Left renal pelvis (tissue), 4 donors: ENCODE data around the gene ZKSCAN1. TPM values are rescaled to one million over a fixed set of nuclear protein-coding genes. Genes with fewer than 3 reads are reported as not detected.
"Not testable (repeated sequence)": the region's sequence is repeated elsewhere in the genome, so short reads cannot be mapped to it uniquely, and the experiment has no call there.

ENCODE experiments used
- DNase-seq, 4 donors: peaks; one replicate each; pipeline ENCODE4 v3.0.0-alpha.2; 2013; ENCODE audit warnings: low read depth in 4 of 4, low spot score in 3 of 4
- polyA plus RNA-seq, 4 donors: library from polyadenylated mRNA; unstranded; fragments of 120-200 nt; gene quantifications; one replicate each; pipeline ENCODE4 v1.2.1, GENCODE V29; 2013; ENCODE audit not compliant: insufficient read length in 4 of 4

The ZKSCAN1 gene
- polyA plus RNA-seq, 4 donors, result 47.5 to 62.2 (median 58.1) TPM

DNA sequence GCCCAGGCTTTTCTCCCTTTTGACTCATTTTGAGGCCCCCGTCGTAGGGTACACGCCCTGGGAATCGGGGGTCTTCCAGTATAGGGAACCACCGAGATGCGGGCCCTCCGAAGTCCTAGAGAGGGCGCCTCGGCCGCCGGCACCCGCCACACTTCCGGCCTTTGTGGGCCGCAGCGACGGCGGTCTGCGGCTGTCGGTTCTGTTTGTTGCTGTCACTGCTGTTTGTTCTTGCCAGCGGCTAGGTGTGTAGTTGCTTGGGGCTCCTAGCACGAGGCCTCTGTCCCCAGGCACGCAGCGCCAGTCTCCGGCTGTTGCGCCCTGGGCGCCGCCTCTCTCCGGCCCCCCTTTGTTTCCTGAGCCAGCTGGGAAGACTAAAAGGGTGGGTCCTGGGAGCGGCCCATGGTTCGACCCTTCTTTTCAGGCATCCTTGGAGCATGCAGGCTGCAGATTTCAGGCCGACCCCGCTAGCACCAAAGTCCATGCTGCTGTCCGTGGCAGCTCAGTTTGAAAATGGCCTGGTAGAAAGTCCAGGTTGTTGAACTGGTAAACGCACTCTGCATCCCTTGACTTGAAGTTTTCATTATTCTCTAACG lies 17.8 kb upstream of the ZKSCAN1 start:
- peak in 1 of 4 donors; percentile 28 for DNase-seq

DNA sequence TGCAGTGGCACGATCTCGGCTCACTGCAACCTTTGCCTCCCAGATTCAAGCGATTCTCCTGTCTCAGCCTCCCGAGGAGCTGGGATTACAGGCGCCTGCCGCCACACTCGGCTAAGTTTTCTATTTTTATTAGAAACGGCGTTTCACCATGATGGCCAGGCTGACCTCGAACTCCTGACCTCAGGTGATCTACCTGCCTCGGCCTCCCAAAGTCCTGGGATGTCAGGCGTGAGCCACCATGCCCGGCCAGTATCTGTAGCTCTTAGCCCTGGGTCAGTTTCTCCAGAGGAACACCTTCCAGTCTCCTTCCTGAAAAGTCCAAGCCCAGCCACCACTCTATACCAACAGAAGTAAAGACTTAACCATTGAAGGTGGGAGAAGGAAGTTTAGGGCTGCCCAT lies 15.2 kb upstream of the ZKSCAN1 start:
- DNase-seq, result no peak

DNA sequence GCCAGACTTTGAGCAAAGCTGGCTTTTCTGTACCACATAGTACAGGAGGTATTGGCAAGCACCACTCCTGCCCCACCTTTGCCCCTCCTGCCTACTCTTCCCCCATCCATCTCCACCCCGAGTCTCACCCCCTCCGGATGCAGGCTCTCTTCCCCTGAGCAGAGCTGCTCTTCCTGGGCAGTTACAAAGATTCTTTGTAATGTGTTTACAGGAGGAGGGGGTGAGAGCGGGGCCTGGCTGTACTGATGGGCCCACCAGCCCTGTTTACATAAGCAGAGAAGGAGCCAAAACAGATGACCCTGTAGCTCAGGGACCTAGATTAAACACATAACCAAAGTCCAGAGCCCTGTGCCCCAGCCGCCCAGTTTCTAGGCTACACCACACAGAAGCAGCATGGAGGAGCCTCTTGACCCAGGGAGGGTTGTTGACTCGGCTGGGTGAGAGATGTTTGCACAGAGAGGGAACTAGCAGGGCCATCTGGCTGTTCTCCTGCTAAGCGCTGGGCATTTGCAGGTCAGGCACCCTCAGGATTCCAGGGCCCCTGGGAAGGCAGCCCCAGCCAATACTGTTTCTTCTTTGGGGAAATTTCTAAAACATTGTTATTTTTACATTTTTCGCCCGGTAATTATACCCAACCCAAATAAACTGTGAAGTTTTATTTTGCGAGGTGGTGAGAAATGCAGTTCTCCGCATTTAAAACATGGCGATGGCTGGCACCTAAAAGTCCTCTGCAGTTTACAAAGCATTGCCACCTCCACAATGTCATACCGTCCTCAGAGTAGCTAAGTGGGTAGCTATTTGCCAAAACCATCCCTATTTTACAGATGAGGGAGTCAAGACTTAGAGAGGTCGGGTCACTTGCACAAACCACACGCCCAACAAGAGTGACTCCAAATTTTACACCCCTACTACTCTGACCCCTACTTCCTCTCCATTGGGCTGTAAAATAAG lies 11.4 kb upstream of the ZKSCAN1 start:
- no peak for DNase-seq

DNA sequence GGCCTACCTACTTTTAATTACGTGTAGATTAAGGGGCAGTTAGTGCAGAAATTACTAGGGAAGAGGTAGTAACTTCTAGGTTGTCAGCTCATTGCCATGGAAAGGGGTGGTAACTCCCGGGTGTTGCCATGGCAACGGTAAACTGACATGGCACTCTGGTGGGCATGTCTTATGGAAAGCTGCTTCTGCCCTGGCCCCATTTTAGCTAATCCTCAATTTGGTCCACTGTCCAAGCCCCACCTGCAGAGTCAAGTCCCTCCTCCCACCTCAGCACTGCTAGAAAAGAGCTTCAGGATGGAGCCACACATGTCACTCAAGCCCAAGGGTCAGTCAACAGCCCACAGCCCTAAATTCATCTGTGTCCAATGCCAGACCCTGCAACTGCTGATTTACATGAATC lies 7.5 kb upstream of the ZKSCAN1 start:
- DNase-seq, result no peak

DNA sequence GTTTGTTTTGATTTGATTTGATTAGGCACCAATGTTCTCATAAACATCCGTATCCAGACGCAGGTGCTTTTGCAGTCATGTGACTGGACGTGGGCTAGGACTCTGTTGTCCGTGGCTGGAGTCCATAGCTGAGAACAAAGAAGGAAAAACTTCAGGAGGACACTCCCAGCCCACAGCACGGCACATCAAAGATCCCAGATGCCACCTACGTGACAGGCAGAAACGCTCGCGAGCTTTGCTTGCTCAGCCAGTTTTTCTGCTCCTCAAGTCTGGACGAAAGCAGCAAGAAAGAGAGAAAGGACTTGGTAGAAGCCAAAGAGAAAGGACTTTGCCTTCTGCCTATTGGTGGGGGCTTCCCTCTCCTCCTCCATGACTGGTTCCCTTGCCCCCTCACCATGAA lies 6.9 kb upstream of the ZKSCAN1 start:
- no peak for DNase-seq

DNA sequence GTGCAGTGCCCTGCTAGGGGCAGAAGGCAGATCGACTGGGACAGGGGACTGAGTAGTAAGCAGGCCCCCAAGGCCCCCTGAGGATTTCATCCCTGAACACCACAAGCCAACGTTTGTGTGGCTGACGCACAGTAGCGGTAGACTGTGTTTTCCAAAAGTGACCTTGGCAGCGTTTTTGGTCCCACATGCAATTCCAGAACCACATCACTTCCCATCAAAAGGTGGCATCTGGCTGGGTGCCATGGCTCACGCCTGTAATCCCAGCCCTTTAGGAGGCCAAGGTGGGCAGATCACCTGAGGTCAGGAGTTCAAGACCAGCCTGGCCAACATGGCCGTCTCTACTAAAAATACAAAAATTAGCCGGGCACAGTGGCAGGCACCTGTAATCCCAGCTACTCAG lies 5.4 kb upstream of the ZKSCAN1 start:
- not testable (repeated sequence) for DNase-seq

DNA sequence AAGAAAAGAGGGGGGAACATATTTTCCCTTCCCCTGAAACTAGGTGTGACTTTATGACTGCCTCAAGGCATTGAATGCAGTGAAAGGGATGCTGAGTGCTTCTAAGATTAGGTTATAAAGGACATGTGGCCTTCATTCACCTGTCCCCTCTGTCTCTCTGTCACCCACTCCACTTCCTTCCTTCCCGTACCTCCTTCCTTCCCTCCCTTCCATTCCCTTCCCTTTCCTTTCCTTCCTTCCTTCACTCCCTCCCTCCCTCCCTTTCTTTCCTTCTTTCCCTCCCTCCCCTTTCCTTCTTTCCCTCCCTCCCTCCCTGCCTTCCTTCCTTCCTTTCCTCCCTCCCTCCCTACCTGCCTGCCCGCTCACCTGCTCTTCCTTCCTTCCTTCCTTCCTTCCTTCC lies 4.5 kb upstream of the ZKSCAN1 start:
- DNase-seq, result no peak

DNA sequence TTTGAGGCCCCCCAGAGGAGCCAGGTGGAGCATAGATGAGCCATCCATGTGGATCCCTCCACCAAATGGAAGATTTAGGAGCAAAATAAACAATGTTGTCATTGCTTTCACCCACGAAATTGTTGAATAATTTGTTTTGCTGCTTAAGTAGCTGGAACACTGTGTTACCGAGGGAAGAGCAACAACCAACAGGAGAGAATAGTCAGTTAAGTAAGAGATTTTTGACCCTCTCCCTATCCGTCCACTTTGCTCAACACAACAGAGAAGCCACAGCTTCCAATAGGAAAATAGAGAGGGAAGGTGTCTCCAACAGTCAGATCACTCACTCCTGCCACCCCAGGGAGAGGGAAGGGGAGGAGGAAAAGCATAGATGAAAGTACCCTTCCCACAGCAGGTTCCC lies 3.9 kb upstream of the ZKSCAN1 start:
- no peak for DNase-seq

DNA sequence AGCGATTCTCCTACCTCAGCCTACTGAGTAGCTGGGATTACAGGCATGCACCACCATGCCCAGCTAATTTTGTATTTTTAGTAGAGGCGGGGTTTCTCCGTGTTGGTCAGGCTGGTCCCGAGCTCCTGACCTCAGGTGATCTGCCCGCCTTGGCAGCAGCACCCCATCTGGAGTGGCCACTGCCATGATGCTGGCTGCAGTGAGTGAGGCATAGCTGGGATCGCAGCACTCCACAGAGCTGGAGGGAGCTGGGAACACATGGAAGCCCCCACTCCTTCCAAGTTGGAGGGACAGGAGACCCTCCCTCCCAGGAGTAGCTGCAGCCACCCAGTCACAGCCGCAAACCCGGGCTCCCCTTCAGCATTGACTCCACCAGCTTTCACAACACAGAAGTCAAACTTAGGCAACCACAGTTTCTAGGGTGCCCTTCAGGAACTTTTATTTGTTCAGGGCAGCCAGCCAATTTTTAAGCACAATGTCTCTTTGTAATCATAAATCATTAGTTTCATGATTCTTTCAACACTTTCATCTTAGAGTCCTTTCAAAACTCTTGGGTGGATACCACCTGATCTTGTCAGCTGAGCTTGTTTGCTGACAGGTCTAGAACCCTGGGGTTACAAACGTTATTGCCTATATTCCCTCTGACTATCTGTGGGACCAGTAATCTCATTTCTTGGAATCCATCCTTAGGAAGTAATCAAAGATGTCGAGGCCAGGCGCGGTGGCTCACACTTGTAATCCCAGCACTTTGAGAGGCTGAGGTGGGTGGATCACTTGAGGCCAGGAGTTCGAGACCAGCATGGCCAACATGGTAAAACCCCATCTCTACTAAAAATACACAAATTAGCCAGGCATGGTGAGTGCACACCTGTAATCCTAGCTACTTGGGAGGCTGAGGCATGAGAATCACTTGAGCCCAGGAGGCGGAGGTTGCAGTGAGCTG lies 2.7 kb upstream of the ZKSCAN1 start:
- not testable (repeated sequence) for DNase-seq

DNA sequence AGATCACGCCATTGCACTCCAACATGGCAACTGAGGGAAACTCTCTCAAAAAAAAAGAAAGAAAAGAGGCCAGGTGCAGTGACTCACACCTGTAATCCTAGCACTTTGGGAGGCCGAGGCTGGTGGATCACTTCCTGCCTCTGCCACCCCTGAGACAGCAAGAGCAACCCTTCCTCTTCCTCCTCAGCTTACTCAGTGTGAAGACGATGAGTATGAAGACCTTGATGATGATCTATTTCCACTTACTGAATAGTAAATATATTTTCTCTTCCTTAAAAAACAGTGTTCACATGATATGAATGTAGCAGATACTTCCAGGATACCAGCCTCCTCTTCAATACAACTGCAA lies 2.1 kb upstream of the ZKSCAN1 start:
- DNase-seq, result no peak

DNA sequence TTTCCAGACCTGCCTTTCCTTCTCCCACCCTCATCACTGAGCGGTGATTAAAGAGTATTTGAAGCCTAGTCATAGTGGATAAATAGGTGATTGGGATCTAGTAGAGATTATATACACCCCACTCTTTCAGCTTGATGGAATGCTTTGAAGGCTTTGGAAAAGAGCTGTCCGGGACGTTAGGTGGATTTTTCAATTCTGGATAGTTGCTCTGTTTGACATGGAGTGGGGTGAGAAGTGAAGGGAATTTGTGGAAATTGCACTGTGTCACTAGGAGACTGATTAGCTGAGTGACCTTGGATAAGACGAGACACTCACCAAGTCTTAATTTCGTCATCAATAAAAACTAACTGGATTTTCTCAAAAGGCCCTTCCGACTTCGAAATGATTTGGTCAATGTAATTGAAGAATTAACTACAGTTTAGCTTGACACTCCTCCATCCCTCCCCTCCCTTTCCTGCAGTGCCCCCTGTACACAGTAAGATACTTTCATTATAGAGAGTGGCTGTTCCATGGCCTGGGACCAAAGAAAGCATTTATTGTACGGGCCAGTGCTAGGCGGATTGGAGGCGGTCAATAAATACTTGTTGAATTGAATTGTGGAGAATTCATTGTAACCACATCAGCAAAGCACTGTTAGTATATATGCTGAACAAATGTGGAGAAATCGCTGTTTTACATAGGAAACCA lies 962 bp downstream of the ZKSCAN1 start:
- peak in 2 of 4 donors; percentile 6 to 10 for DNase-seq

DNA sequence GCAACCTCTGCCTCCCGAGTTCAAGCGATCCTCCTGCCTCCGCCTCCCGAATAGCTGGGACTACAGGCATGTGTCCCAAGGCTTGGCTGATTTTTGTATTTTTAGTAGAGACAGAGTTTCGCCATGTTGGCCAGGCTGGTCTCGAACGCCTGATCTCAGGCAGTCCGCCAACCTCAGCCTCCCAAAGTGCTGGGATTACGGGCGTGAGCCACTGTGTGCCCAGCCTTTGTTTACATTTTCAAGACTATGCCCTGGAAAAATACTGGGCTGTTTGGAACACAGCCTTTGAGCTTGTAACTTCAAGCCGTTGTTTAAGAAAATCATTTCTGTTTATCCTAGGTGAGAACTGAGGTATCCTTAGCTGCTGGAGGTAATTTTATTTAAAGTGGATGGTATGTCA lies 1.9 kb downstream of the ZKSCAN1 start:
- DNase-seq, result no peak

DNA sequence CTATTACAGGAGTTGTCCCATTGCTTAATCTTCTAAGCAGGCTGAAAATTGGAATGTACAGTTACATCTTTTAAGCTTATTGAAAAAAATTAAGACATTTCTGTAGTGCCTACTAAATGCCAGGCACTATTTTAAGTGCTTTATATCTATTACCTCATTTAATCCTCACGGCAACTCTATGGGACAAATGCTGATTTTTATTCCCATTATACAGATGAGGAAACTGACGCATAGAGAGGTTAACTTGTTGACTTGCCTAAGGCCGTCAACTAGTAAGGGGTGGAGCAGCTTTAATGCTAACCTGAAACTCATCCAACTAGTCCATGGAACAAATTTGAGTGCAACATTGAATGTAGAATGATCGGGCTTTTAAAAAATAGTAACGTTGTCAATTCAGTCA lies 2.5 kb downstream of the ZKSCAN1 start:
- no peak for DNase-seq

DNA sequence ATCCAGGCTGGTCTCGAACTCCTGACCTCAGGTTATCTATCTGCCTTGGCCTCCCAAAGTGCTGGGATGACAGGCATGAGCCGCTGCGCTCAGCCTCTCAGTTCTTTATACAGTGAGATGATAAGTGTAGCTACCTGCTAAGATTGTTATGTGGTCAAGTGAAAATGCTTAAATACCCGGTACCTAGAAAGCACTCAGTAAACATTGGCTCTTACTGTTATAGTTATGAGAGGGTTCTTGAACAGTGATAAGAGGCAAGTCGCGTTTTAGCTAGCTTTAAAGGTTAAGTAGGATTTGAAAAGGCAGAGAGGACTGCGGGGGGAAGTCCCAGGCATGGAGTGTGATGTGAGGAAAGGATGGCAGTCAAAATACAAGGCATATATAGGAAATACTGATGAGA lies 4.5 kb downstream of the ZKSCAN1 start:
- no peak for DNase-seq

DNA sequence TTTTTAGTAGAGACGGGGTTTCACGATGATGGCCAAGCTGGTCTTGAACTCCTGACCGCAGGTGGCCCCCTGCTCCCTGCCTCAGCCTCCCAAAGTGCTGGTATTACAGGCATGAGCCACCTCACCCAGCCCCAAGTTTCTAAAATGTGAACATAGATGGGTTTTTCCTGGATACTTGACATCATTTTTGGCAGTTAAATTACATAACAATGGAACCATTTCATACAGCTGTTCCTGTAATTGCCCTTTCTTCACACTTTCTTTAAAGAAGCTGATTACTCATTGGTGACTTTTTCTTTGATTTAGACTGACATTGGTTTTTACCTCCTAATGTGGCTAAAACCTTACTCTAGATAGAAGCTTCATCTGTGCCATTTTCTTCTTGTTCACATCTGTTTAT lies 5.9 kb downstream of the ZKSCAN1 start:
- no peak for DNase-seq

DNA sequence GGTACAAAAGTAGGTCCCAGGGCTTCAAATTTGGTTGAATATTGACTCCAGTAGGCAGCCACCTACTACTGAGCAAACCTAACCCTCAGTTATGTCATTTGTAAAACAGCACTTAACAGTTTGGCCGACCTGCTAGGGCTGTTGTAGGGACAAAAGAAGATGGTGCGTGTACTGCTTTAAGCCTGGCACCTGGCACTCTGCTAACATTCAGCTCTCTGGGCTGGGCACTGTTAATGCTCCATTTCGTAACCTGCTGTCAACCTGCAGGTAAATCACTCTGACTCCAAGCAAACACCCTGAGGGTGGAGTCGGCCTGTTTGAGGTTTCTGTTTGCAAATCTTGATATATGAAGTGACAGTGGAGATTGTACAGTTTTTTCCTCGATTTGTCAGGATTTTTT lies 7.2 kb downstream of the ZKSCAN1 start:
- no peak for DNase-seq

DNA sequence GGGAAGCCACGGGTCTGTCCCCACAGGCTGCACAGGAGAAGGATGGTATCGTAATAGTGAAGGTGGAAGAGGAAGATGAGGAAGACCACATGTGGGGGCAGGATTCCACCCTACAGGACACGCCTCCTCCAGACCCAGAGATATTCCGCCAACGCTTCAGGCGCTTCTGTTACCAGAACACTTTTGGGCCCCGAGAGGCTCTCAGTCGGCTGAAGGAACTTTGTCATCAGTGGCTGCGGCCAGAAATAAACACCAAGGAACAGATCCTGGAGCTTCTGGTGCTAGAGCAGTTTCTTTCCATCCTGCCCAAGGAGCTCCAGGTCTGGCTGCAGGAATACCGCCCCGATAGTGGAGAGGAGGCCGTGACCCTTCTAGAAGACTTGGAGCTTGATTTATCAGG lies 8.1 kb downstream of the ZKSCAN1 start:
- no peak for DNase-seq

DNA sequence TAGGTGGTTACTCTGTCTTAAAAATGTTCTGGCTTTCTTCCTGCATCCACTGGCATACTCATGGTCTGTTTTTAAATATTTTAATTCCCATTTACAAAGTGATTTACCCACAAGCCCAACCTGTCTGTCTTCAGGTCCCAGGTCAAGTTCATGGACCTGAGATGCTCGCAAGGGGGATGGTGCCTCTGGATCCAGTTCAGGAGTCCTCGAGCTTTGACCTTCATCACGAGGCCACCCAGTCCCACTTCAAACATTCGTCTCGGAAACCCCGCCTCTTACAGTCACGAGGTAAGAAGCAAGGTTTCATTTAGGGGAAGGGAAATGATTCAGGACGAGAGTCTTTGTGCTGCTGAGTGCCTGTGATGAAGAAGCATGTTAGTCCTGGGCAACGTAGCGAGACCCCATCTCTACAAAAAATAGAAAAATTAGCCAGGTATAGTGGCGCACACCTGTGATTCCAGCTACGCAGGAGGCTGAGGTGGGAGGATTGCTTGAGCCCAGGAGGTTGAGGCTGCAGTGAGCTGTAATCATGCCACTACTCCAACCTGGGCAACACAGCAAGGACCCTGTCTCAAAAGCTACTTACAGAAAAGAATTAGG lies 8.7 kb downstream of the ZKSCAN1 start:
- DNase-seq, result no peak

DNA sequence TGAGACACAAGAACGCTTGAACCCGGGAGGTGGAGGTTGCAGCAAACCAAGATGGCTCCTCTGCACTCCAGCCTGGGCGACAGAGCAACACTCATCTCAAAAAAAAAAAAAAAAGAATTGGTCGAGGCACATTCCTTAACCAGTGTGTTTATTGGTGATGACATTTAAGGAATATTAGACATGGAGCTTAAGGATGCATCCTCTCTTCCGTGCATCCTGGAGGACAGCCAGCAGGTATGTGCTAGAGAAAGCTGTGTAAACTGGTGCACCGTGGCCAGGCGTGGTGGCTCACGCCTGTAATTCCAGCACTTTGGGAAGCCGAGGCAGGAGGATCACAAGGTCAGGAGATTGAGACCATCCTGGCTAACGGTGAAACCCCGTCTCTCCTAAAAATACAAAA lies 11.8 kb downstream of the ZKSCAN1 start:
- DNase-seq, result no peak

DNA sequence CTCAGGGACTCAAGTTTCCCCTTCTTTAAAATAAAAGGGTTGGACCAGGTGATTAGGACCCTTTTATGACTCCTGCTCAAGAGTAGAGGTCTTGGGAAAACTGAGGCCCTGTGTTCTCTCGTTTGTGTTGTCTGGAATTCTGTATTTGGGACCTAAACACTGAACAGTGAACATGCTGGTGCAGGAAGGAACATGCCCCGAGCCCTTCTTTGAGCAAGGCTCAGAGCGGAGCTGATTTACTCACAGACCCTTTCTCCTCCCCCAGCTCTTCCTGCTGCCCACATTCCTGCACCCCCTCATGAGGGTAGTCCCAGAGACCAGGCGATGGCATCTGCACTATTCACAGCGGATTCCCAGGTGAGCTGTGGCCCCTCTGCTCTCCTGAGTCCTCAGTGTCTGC lies 14.2 kb downstream of the ZKSCAN1 start:
- DNase-seq, result no peak
